H9 (cell line): ENCODE data around the gene APCDD1. TPM values are rescaled to one million over a fixed set of nuclear protein-coding genes. Genes with fewer than 3 reads are reported as not detected.

ENCODE experiments used
- DNase-seq: peaks from one replicate; pipeline ENCODE4 v3.0.0-alpha.2; 2017
- H2AFZ ChIP-seq: one replicate; pipeline ENCODE4 v1.6.1; 2013; ENCODE audit warnings: mild to moderate bottlenecking, low read length, control low read depth, moderate library complexity
- H2AK5ac ChIP-seq: 2 replicates; pipeline ENCODE4 v1.6.1; 2013; ENCODE audit warnings: low read length, control low read depth, mixed read lengths; ENCODE audit not compliant: insufficient read length
- H2BK120ac ChIP-seq: one replicate; pipeline ENCODE4 v1.6.1; 2013; ENCODE audit warnings: low read depth, mild to moderate bottlenecking, low read length, control low read depth, inconsistent platforms; ENCODE audit not compliant: poor library complexity, severe bottlenecking
- H2BK12ac ChIP-seq: 2 replicates; pipeline ENCODE4 v1.6.1; 2013; ENCODE audit warnings: low read length, control low read depth, mixed read lengths, low read depth; ENCODE audit not compliant: insufficient read length
- H2BK15ac ChIP-seq: 2 replicates; pipeline ENCODE4 v1.6.1; 2013; ENCODE audit warnings: low read depth, low read length, control low read depth
- H2BK20ac ChIP-seq: one replicate; pipeline ENCODE4 v1.6.1; 2013; ENCODE audit warnings: low read depth, mild to moderate bottlenecking, low read length, control low read depth, inconsistent platforms; ENCODE audit not compliant: poor library complexity, severe bottlenecking
- H2BK5ac ChIP-seq: 2 replicates; pipeline ENCODE4 v1.6.1; 2013; ENCODE audit warnings: low read length, control low read depth, mixed read lengths; ENCODE audit not compliant: insufficient read length
- H3K14ac ChIP-seq: 2 replicates; pipeline ENCODE4 v1.6.1; 2013; ENCODE audit warnings: low read length, control low read depth; ENCODE audit not compliant: insufficient read depth
- H3K18ac ChIP-seq: 2 replicates; pipeline ENCODE4 v1.6.1; 2013; ENCODE audit warnings: low read depth, mild to moderate bottlenecking, mixed read lengths, low read length, control low read depth; ENCODE audit not compliant: insufficient read length
- H3K23ac ChIP-seq: 2 replicates; pipeline ENCODE4 v1.6.1; 2013; ENCODE audit warnings: low read length, control low read depth, mixed read lengths, low read depth; ENCODE audit not compliant: insufficient read length
- H3K23me2 ChIP-seq: 2 replicates; pipeline ENCODE4 v1.6.1; 2013; ENCODE audit warnings: low read depth, mild to moderate bottlenecking, mixed read lengths, low read length, control low read depth; ENCODE audit not compliant: insufficient read length, poor library complexity, severe bottlenecking
- H3K27ac ChIP-seq: 2 replicates; pipeline ENCODE4 v1.5.1; 2013; ENCODE audit warnings: low read length, control low read depth, mixed read lengths, low read depth; ENCODE audit not compliant: insufficient read length
- H3K27me3 ChIP-seq: 2 replicates; pipeline ENCODE4 v1.6.1; 2013; ENCODE audit warnings: low read length, control low read depth, inconsistent platforms; ENCODE audit not compliant: insufficient read depth
- H3K4ac ChIP-seq: 2 replicates; pipeline ENCODE4 v1.6.1; 2013; ENCODE audit warnings: low read depth, mild to moderate bottlenecking, control low read depth, inconsistent platforms, low read length, moderate library complexity
- H3K4me1 ChIP-seq: 2 replicates; pipeline ENCODE4 v1.6.1; 2013; ENCODE audit warnings: low read length, control low read depth, inconsistent platforms; ENCODE audit not compliant: insufficient read depth
- H3K4me2 ChIP-seq: 2 replicates; pipeline ENCODE4 v1.6.1; 2013; ENCODE audit warnings: low read length, control low read depth, mixed read lengths; ENCODE audit not compliant: insufficient read length, insufficient read depth
- H3K56ac ChIP-seq: 2 replicates; pipeline ENCODE4 v1.6.1; 2013; ENCODE audit warnings: low read depth, mild to moderate bottlenecking, mixed read lengths, low read length, control low read depth; ENCODE audit not compliant: insufficient read length
- H3K79me1 ChIP-seq: 2 replicates; pipeline ENCODE4 v1.6.1; 2013; ENCODE audit warnings: low read depth, mild to moderate bottlenecking, moderate library complexity, low read length, control low read depth, inconsistent platforms; ENCODE audit not compliant: insufficient read depth, poor library complexity, severe bottlenecking
- H3K79me2 ChIP-seq: 2 replicates; pipeline ENCODE4 v1.6.1; 2013; ENCODE audit warnings: low read length, control low read depth, inconsistent platforms; ENCODE audit not compliant: insufficient read depth
- H3K9ac ChIP-seq: 2 replicates; pipeline ENCODE4 v1.6.1; 2013; ENCODE audit warnings: low read length, control low read depth, mixed read lengths; ENCODE audit not compliant: insufficient read length; ENCODE audit errors: extremely low read depth
- H3K9me3 ChIP-seq: one replicate; pipeline ENCODE4 v1.6.1; 2013; ENCODE audit warnings: low read depth, low read length, inconsistent platforms; ENCODE audit not compliant: control insufficient read depth
- H3T11ph ChIP-seq: one replicate; pipeline ENCODE4 v1.6.1; 2013; ENCODE audit warnings: mild to moderate bottlenecking, low read length, control low read depth, inconsistent platforms
- H4K20me1 ChIP-seq: one replicate; pipeline ENCODE4 v1.6.1; 2013; ENCODE audit not compliant: control insufficient read depth, insufficient read length, insufficient read depth
- H4K5ac ChIP-seq: 2 replicates; pipeline ENCODE4 v1.6.1; 2013; ENCODE audit warnings: low read depth, mild to moderate bottlenecking, mixed read lengths, low read length, control low read depth; ENCODE audit not compliant: insufficient read length
- H4K8ac ChIP-seq: replicated peaks from 2 replicates; pipeline ENCODE4 v1.6.1; 2013; ENCODE audit warnings: low read length, control low read depth, mixed read lengths, low read depth; ENCODE audit not compliant: insufficient read length
- H4K91ac ChIP-seq: 2 replicates; pipeline ENCODE4 v1.6.1; 2013; ENCODE audit warnings: low read depth, mild to moderate bottlenecking, moderate library complexity, mixed read lengths, low read length, control low read depth; ENCODE audit not compliant: insufficient read length
- H3K27ac Mint-ChIP-seq, 3 experiments: 2 replicates in 2 of 3; 3 replicates in 1 of 3; pipeline ENCODE4 v1.8.0; 2020 to 2021; ENCODE audit warnings: mixed read lengths in 3 of 3, mild to moderate bottlenecking in 1 of 3, moderate library complexity in 1 of 3
- H3K27me3 Mint-ChIP-seq: 2 replicates; pipeline ENCODE4 v1.8.0; 2021; ENCODE audit warnings: low read depth, mild to moderate bottlenecking, moderate library complexity, mixed read lengths
- H3K36me3 Mint-ChIP-seq, 3 experiments: 2 replicates in 2 of 3; 3 replicates in 1 of 3; pipeline ENCODE4 v1.8.0; 2020 to 2021; ENCODE audit warnings: low read depth in 3 of 3, mixed read lengths in 3 of 3; ENCODE audit not compliant: insufficient read depth in 1 of 3
- H3K4me1 Mint-ChIP-seq, 2 experiments: 2 replicates each; pipeline ENCODE4 v1.8.0; 2020; ENCODE audit warnings: mixed read lengths in 2 of 2
- H3K4me3 Mint-ChIP-seq, 2 experiments: 2 replicates in 1 of 2; 3 replicates in 1 of 2; pipeline ENCODE4 v1.8.0; 2020 to 2021; ENCODE audit warnings: mild to moderate bottlenecking in 2 of 2, mixed read lengths in 2 of 2, moderate library complexity in 1 of 2
- H3K9me3 Mint-ChIP-seq, 2 experiments: 2 replicates in 1 of 2; 3 replicates in 1 of 2; pipeline ENCODE4 v1.8.0; 2020; ENCODE audit warnings: mild to moderate bottlenecking in 2 of 2, mixed read lengths in 2 of 2, moderate library complexity in 1 of 2
- CTCF ChIP-seq: fragments of 200-600 bp; sonication (generic); conservative IDR thresholded peaks from 3 replicates; pipeline ENCODE4 v1.8.0; 2021; ENCODE audit warnings: antibody characterized with exemption, mild to moderate bottlenecking
- WGBS: extraction: QIAGEN DNeasy Blood & Tissue Kit; methylation state at CpG from one replicate; pipeline ENCODE4 v1.1.7; 2013; ENCODE audit warnings: missing lambda C conversion rate, low lambda C conversion rate, mixed read lengths; ENCODE audit not compliant: insufficient read length; ENCODE audit errors: extremely low coverage; 5-methylcytosine and 5-hydroxymethylcytosine counted together
- total RNA-seq: library from RNA; stranded (reverse); gene quantifications from 2 replicates; pipeline ENCODE4 v1.2.1, GENCODE V29; 2021

APCDD1 gene
- total RNA-seq, 1 experiment from 2014 or later = 1.8 TPM

GRCh38 chr18:10450986-10451385 lies 3.4 kb upstream of the APCDD1 start:
- Mint-ChIP-seq H3K4me1 (peaks cover 14 to 21% of the 10 kb centered on the region in 2 experiments), H3K27ac (no peak overlapping the region), H3K27me3 (peaks cover 45% of the 10 kb centered on the region), H3K4me3 (no peak overlapping the region), H3K36me3 (peaks cover 0 to 2% (median 0%) of the 10 kb centered on the region in 3 experiments; a peak in 2 of 7 replicates), H3K9me3 (no peaks in the 10 kb centered on the region; a peak in 1 of 5 replicates)
- H2AK5ac ChIP-seq = no peak overlapping the region
- no peak overlapping the region for H4K91ac ChIP-seq
- DNase-seq = no peak
- H2BK5ac ChIP-seq = no peak overlapping the region
- no peak overlapping the region for H3K27ac ChIP-seq
- no peaks in the 10 kb centered on the region for H3K9me3 ChIP-seq
- no peaks in the 10 kb centered on the region for H4K20me1 ChIP-seq
- H3K4me1 ChIP-seq = peaks cover 2% of the 10 kb centered on the region; the same call in 1 of the 2 replicates
- H3K27me3 ChIP-seq = peaks cover 9% of the 10 kb centered on the region; the same call in 1 of the 2 replicates
- H3K56ac ChIP-seq = no peak overlapping the region
- no peak overlapping the region for H2BK12ac ChIP-seq
- no peak overlapping the region for H3K14ac ChIP-seq
- H4K5ac ChIP-seq = no peak overlapping the region
- H2AFZ ChIP-seq = no peak overlapping the region
- H3K4me2 ChIP-seq = no peak overlapping the region
- no peak overlapping the region for H2BK20ac ChIP-seq
- no peak overlapping the region for H2BK120ac ChIP-seq
- no peaks in the 10 kb centered on the region for H3K79me2 ChIP-seq
- no peak overlapping the region for H3K4ac ChIP-seq
- H3T11ph ChIP-seq = no peak overlapping the region
- H3K23me2 ChIP-seq = peaks cover 8% of the 10 kb centered on the region
- no peak for TF ChIP-seq CTCF
- no peak overlapping the region for H3K23ac ChIP-seq
- H3K18ac ChIP-seq = no peak overlapping the region
- WGBS = no CpG with 5 or more reads among the region's 2 CpGs
- H2BK15ac ChIP-seq = no peak overlapping the region
- no peak overlapping the region for H4K8ac ChIP-seq
- no peaks in the 10 kb centered on the region for H3K79me1 ChIP-seq
- H3K9ac ChIP-seq = no peak overlapping the region
